GM18526 (cell line): ENCODE results near the gene WIPF1.

Experiments
- POLR2A ChIP-seq: IDR thresholded peaks from 3 replicates; pipeline ENCODE4 v1.6.1; 2011; ENCODE audit not compliant: insufficient read length; ENCODE audit errors: extremely low read depth

Gene WIPF1

DNA sequence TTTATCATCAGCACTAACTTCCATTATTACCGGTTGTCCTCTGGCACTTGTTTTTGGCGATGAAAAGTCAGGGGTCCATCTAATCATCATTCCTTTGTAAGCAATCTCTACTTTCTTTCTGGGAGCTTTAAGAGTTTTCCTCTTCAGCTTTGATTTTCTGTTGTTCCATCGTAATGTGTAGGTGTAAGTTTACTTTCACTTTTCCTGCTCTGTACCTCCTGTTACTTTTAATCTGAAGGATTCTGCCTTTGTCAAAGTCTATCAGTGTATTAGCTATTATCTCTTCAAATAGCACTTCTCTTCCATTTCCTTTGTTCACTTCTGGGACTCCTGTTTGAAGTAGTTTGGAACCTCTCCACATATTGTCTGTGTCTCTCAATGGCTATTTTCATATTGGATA lies 85.3 kb downstream of the WIPF1 start:
- no peak for TF ChIP-seq POLR2A

DNA sequence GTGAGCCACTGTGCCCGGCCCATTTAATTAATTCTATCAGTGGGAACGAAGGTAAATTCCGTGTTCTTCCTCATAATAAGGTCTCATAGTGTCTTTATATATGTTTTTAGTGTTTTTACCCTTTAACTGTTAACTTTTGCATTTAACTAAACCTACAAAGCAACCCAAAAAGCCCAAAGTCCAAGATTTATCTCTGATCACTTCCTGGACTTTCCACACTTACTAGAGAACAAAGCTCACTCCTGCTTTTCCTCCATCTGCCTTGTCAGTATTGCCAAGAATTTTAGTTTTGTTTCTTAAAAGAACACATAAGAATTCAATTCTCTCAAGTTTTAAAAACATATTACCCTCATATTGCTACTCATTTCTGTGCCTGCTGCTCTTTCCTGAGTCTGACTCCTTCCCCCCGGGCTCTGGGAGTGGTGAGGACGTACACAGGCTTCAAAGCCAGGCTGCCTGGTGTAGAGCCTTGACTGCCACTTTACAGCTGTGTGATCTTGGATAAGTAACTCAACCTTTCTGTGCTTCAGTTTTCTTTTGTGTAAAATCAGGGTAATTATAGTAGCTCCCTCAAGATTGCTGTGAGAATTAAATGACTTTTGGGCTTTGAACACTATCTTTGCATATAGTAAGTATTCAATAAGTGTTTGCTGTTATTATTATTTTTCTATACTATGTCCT lies 85.9 kb downstream of the WIPF1 start:
- TF ChIP-seq POLR2A: no peak

DNA sequence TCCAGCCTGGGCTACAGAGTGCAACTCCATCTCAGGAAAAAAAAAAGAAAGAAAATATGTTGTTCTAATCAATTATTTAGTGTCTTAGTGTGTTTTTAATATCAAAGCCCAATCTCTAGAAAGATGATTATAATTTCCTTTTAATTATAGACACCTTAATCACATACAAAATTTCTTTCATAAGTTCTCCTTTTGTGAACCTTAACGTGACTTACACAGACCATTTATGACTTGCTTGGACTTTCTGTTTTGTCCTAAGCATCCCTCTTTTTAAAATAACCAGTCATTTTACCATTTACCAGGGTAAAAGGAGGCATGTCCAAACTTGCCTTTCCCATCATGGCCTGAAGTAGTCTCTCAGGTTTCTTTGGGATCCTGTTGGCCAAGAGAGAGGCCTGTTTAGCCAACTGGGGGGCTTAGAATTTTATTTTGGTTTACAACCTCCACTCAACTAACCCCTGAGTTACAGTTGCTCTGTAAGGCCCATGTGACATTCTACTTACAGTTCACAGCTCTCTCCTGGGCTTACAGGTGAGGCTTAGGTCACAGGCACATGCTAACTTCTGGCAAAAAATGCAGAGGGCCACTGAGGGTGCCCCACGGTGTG lies 86.9 kb downstream of the WIPF1 start:
- no peak for TF ChIP-seq POLR2A
